GM21526 (cell line): ENCODE results near the gene OGFOD1.
"Not testable (repeated sequence)": the region's sequence is repeated elsewhere in the genome, so short reads cannot be mapped to it uniquely, and the experiment has no call there.

Source experiments
- ATAC-seq: cut with Tn5 transposase; IDR thresholded peaks from one replicate; pipeline ENCODE4 v1.9.1; 2021; ENCODE audit warnings: moderate library complexity; ENCODE audit not compliant: unreplicated experiment, low FRiP score

Gene OGFOD1

DNA sequence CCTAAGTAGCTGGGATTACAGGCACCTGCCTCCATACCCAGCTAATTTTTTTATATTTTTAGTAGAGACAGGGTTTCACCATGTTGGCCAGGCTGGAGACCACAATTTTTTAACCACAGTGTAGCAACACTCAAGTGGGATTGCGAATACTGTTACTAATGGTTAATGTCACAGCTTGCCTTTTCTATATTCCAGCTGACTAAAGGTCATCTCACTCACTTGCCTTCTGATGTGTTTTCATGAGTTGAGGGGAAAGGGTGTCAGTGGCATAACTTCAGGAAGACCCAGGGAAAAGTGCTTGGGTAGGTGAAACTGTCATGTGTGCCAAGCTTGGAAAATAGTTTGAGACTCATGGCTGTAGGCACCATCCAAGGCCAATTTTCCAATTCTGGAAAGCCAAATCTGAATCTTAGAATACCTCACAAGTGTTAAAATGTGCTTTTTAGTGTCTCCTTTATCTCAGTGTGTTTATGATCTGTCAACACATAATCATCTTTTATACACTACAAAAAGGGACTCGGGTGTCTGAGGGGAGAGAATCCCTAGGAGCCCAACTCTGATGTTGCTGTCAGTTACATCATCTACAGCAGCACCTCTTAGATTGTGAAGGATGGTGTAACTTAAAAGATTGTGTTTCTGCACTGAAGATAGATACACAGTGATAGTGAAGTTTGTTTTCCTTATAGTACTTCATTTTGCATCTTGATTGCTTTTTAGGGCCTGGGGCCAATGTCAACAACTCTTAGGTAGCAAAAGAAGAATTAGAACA, 27.1 kb downstream of the OGFOD1 start:
- ATAC-seq = no peak

DNA sequence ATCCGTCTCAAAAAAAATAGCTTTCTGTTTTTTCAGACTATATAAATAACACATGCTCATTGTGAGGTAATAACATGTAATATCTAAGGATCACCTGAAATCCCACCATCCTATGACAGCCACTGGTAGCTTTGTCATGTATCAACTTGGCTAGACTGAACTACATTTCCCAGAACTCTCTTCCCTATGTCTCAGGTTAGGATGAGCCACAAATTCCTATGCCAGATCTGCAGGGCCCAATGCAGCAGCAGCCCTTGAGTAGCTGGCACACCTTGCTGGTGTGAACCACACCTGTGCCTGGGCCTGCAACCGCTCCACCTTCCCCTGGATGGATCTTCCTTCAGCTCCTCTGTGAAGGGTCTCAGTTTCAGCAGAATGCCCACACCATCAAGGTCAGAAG, 28.1 kb downstream of the OGFOD1 start:
- ATAC-seq = no peak

DNA sequence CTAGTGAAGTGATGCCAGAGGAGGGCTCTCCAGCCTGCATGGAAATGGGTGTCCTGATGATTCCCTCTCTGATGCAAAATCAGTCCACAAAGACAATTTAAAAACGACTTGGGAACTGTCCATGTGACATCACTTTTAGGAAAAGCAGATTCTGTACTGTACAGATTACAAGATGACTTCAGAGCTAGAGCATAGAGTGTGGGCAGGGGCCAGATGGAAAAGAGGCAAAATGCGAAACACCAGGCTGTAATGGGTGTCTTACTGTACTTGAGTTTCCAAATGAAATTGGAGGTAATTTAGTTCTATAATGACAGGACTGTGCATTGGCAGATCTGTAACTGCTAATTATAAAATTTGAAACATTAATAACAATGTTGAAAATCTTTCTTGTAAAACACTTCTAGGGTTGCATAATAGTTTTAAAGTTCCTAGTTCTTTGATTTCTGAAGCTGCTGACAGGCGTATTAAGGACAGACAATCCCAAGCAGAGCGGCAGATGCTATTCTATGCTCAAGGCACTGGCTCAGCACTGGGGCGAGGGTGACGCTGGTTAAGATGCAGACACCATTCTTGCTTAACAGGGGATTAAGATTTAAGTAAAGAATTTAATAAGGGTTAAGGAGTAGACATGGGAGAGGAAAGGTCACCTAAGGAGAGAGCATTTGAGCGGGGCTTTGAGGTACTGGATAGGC, 29.6 kb downstream of the OGFOD1 start:
- no peak for ATAC-seq

DNA sequence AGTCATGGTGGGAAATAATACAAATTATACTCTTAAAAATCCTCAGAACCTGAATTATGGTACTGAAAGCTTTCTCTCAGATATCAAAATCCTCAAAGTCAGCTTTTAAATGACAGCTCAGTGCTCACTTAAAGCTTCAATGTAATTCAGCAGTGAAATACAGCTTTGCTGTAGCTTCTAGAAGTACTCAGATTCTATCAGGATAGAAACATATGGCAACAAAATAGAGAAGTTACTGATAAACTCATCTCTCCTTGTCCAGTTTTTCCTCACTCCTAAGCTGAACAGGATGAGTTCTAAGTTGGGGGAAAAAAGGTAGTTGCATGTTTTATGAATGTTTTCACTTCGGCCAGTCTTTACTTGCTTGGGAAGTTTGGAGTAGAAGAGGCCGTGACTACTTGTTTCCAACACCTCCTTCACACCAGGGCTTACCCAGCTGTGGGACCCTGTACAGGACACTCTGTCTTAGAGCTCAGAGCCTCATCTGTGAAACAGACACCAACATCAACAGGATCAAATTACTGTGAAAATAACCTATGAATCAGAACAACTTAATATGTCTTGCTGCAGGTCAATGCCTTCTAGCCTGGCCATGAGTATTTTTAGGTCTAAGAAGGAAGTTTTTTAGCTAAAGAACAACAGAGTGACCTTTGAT, 30.2 kb downstream of the OGFOD1 start:
- ATAC-seq = no peak

DNA sequence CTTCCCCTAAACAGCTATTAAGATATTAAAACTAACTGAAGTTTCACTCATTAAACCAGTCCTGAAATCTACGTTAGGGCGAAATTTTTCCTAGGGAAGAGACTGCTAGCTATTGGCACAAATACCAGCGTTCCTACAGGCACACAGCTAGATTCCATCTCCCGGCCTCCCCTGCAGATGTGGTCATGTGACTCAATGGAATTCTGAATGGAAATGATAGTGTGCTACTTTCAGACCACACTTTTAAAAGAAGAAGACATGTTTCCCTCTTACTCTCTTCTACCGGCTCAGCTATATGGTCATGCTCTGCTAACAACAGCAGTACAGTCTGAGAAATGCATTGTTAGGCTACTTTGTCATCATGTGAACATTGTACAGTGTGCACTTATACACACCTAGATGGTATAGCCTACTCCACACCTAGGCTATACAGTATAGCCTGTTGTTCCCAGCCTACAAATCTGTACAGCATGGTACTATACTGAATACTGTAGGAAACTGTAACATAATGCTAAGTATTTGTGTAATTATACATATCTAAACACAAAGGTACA, 31.4 kb downstream of the OGFOD1 start:
- no peak for ATAC-seq

DNA sequence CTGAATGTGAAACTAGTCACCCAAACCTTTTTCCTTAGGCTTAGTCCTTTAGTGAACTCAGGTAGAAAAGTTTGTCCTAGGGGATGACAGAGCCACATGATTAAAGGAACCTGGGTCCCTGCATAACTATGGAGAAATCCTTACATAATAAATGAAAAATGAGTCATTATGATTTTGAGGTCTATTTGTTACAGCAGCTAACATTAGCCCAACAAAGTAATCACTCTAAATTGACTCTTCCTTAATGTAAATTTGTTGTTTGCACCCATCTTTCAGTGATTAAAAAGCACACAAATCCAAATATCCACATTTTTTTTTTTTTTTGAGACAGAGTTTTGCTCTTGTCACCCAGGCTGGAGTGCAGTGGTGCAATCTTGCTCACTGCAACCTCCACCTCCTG, 32.0 kb downstream of the OGFOD1 start:
- ATAC-seq = no peak

DNA sequence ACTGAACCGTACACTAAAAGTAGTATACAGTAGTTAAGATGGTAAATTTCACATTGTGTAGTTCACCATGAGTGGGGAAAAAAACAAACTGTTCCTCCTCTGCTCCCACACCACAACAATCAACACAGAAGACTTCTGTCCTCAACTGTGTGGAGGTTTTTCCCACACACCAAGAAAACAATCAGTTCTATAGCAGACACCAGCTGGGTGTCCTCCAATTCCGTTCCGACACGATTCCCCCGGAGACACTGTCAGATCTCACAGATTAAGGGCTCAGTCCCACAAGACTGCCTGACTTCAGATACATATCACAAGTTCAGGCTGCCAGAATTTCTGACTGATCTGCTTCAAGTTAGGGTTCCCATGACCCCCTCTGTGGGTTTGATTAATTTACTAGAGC, 36.7 kb downstream of the OGFOD1 start:
- no peak for ATAC-seq

DNA sequence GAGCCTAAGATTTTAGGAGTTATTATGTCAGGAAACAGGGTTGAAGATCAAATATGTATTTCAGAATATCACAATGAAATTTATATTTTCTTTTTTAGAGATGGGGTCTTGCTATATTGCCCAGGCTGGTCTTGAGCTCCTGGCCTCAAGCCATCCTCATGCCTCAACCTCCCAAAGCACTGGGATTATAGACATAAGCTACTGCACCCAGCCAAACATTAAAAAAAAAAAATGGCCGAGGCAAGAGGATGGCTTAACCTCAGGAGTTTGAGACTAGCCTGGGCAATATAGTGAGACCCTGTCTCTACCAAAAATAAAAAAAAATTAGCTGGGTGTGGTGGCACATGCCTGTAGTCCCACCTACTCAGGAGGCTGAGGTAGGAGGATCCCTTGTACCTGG, 37.5 kb downstream of the OGFOD1 start:
- ATAC-seq = not testable (repeated sequence)

DNA sequence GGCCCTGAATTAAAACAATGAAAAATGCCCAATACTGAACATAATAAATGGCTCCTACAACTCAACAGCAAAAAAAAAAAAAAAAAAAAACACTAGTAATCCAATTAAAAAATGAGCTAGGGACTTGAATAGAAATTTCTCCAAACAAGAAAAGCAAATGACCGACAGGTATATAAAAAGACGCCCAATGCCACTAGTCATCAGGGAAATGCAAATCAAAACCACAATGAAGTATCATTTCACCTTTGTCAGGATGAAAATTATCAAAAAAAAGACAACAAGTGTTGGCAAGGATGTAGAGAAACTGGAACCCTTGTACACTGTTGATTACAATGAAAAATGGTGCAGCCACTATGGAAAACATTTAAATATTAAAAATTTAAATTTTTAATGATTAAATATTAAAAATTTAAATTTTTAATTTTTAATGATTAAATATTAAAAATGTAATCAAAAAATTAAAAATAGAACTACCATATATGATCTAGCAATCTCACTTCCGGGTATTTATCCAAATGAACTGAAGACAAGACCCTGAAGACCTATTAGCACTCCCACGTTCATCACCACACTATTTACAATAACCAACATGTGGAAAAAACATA, 40.4 kb downstream of the OGFOD1 start:
- no peak for ATAC-seq

DNA sequence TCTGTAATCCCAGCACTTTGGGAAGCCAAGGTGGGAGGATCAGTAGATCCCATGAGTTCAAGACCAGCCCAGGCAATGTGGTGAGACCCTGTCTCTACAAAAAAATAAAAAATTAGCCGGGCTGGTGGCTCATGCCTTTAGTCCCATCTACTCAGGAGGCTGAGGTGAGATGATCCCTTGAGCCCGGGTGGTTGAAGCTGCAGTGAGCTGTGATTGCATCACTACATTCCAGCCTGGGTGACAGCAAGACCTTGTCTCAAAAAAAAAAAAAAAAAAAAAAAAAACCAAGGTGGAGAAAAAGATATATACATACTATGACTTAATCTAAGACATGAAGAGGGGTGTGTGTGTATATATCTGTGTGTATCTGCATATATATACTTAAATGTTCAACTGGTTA, 41.8 kb downstream of the OGFOD1 start:
- ATAC-seq = no peak

DNA sequence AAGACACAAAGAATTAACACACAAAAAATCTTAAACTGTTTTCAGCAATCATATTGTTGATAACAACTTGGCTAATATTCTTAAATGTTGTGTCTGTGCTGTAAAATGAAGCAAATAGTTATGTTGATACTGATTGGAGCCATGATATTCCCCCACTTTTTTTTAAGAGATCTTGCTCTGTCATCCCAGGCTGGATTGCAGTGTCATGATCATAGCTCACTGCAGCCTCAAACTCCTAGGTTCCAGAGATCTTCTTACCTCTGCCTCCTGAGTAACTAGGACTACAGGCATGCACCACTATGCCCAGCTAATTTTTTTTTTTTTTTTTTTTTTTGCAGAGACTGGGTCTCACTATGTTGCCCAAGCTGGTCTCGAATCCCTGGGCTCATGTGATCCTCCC, 42.5 kb downstream of the OGFOD1 start:
- ATAC-seq = no peak

DNA sequence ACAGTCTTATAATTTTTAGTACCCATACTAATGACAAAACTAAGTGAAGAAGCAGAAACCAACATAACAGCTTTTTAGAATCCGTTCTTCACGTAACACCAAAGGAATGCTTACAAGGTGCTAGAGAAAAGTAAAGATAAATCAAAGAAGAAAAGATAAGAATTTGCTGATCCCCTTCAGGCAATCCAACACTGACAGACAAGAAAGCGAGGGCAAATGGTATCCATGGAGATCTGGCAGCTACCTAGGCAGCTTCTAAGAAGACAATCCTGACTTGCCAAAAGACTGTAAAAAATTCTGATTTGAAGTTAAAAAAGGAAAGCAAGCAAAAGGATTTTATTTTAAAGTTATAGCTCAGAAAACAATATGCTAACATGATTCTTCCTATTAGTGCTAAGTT, 53.8 kb downstream of the OGFOD1 start:
- ATAC-seq = no peak

DNA sequence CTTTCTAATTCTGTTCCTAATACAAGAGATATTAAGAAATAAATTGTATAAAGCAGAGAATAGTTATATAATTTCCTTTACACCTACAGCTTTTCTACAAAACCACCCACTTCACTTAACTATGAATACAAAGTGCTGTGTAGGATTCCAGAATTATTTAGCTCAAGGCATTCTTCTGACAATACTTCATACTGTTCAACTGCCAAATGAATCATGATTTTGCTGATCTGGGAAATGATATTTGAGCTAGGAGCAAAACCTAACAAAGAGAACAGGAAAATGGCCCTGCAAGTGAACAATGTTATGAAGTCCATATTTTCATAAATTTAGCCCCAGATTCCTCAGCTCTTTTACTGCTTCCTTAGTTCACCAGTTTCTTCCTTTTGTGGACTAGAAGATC, 55.6 kb downstream of the OGFOD1 start:
- no peak for ATAC-seq

DNA sequence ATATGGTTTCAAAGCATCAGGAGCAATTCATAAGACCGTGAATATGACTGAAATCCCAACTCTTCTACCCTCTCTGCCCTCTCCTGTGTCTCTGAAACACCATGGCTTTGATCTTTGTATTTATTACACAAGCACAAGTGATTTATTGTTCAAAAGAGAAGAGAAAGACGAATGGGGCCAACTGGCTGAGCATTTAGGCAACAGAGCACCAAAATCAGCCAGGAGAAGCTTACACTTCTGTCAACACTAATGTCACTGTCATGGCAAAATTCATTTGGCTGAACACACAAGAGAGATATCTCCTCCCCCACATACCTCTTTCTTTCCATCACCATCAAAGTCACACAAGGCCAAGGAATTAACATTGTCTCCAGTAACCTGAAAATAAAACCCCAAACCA, 59.2 kb downstream of the OGFOD1 start:
- ATAC-seq = no peak

DNA sequence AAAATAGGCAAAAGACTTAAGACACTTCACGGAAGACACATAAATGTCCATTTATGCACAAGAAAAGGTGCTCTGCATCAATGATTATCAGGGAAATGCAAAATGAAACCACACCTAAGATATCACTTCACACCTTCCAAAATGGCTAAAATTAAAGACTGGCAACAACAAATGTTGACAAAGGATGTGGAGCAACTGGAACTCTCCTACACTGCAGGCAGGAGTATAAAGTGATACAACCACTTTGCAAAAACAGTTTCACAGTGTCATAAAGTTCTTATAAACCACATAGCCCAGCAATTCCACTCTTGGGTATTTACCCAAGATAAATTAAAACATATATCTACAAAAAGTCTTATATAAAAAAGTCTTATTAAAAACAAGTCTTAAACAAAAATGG, 60.7 kb downstream of the OGFOD1 start:
- ATAC-seq = no peak

DNA sequence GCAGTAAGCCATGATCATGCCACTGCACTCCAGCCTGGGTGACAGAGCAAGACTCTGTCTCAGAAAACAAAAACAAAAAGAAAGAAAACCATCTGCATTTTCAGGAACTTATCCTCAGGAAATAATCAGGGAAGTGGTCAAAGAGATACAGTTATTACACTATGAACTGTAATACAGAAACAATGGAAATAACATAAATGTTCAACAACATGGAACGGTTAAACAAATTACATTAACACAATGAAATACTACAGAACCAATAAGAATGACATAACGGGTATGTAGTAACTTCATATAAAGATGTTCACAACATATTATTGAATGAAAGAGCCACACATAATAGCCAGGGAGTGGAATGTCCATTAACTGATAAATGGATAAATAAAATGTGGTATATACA, 61.7 kb downstream of the OGFOD1 start:
- ATAC-seq = no peak

DNA sequence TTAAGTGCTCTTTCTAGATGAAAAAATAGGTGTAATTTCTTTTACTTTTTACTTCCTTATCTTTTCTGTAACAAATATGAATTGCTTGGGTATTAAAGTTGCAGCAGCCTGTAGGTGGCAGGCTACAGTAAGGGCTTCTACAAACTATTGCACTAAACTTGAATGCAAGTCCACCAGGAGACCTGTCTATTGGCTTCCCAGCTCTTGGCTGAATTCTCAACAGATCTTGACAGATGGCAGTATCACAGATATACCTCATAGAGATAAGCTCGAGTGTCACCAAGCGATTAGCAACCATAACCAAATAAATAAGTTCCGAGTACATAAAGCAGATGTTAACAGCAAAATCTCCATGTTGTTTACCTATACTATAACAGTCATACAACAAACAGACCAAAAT, 62.6 kb downstream of the OGFOD1 start:
- no peak for ATAC-seq

DNA sequence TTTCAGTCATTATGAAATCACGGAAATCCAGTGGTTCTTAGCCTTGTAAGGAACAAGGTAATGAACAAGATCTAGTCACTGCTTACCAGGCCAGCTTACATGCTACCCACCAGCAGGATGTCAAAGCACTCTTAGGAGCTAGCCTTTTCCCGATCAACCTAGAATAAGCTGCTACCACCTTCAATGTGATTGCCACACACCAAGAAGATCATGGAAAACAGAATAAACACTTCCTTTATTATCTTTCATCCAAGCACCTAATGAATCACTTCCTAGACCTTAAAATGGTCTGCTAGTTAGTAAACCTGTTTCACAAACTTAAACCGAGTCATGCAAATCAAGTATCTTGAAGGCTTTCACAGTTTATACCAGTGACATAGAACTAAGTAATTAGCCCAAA, 63.5 kb downstream of the OGFOD1 start:
- ATAC-seq = no peak

DNA sequence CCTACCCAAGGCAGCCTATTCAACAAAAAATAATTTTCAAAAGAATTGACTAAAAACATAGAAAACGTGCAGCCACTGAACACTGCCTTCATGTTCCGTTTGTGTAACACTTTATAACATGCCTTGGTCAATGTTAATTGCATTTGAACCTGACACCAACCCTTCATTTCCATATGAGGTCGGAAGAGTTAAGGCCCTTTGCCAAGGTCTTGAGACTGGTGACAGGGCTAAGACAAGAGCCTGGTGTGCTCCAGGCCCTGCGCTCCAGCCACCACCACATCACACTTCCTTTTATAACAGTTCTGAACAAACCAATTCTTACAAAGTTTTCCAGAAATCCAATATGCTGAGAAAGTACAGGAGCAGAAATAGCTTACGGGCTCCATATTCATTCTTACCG, 64.3 kb downstream of the OGFOD1 start:
- no peak for ATAC-seq

DNA sequence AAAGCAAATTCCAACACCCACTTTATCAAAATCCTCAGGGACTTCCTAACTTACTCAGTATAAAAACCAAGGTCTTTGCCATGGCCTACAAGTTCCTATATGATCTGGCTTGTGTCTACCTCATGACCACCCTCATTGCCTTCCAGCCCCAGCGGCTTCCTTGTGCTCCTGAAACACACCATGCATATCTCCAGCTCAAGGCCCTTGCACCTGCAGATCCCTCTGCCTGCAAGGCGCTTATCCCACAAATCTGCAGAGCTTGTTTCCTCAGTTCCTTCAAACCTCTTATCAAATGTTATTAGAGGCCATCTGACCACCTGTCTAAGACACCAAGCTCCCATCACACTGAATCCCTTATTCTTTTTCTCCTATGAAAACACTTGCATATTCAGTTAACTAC, 65.9 kb downstream of the OGFOD1 start:
- ATAC-seq = no peak

DNA sequence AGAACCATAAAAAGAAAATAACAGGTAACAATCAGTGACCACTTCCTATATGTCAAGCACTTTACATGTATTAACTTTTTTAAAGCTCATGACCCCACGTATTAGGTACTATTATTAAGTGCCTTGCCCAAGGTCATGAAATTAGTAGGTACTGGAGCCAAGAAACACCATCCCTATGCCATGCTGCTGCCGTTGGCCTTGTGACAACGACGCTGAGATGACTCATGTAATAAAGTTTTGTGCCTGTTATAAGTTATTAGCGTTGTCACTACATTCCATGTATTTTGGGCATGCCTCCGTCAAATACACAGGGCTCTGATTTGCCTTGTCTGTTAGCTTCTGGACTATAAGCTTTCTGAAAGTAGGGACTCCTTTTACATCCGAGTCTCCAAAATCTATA, 67.1 kb downstream of the OGFOD1 start:
- no peak for ATAC-seq
